Smooth muscle cell (in vitro differentiated cells): ENCODE data around the gene HLA-DMA. TPM values are rescaled to one million over a fixed set of nuclear protein-coding genes. Genes with fewer than 3 reads are reported as not detected.

ENCODE experiments used
- DNase-seq: peaks from one replicate; lab custom pipeline; 2025; ENCODE audit not compliant: unreplicated experiment; lab: John Stamatoyannopoulos, UW
- H2AFZ ChIP-seq: fragments of 200-600 bp; sonication (generic); 2 replicates; pipeline ENCODE4 v1.6.0; 2016; ENCODE audit warnings: antibody characterized with exemption, low read depth, mild to moderate bottlenecking
- H3F3A ChIP-seq: fragments of 200-600 bp; sonication (generic); 2 replicates; pipeline ENCODE4 v1.6.0; 2017; ENCODE audit warnings: antibody characterized with exemption, low read depth
- H3K27ac ChIP-seq: fragments of 200-600 bp; sonication (generic); 2 replicates; pipeline ENCODE4 v1.5.1; 2016; ENCODE audit warnings: low read depth, mild to moderate bottlenecking
- H3K27me3 ChIP-seq: fragments of 200-600 bp; sonication (generic); 2 replicates; pipeline ENCODE4 v1.6.1; 2016; ENCODE audit warnings: low read depth, mild to moderate bottlenecking
- H3K36me3 ChIP-seq: fragments of 200-600 bp; sonication (generic); 2 replicates; pipeline ENCODE4 v1.5.1; 2016; ENCODE audit warnings: low read depth
- H3K4me1 ChIP-seq: fragments of 200-600 bp; sonication (generic); 2 replicates; pipeline ENCODE4 v1.5.1; 2016; ENCODE audit warnings: low read depth
- H3K4me2 ChIP-seq: fragments of 200-600 bp; sonication (generic); 2 replicates; pipeline ENCODE4 v1.6.0; 2016; ENCODE audit warnings: mild to moderate bottlenecking
- H3K4me3 ChIP-seq: fragments of 200-600 bp; sonication (generic); 2 replicates; pipeline ENCODE4 v1.5.1; 2016; ENCODE audit warnings: mild to moderate bottlenecking
- H3K79me2 ChIP-seq: fragments of 200-600 bp; sonication (generic); 2 replicates; pipeline ENCODE4 v1.6.0; 2016; ENCODE audit warnings: low read depth, mild to moderate bottlenecking
- H3K9ac ChIP-seq: fragments of 200-600 bp; sonication (generic); 2 replicates; pipeline ENCODE4 v1.6.0; 2016; ENCODE audit warnings: low read depth
- H3K9me3 ChIP-seq: fragments of 200-600 bp; sonication (generic); replicated peaks from 2 replicates; pipeline ENCODE4 v1.5.1; 2016; ENCODE audit warnings: low read depth
- H4K20me1 ChIP-seq: fragments of 200-600 bp; sonication (generic); 2 replicates; pipeline ENCODE4 v1.6.0; 2016; ENCODE audit warnings: low read depth
- CTCF ChIP-seq: fragments of 200-600 bp; sonication (generic); IDR thresholded peaks from 2 replicates; pipeline ENCODE4 v1.5.1; 2017; ENCODE audit warnings: borderline replicate concordance, mild to moderate bottlenecking, antibody characterized with exemption; ENCODE audit not compliant: insufficient read depth, poor library complexity, severe bottlenecking
- WGBS: methylation state at CpG from one replicate; pipeline ENCODE4 v1.1.7; 2016; ENCODE audit warnings: low lambda C conversion rate; 5-methylcytosine and 5-hydroxymethylcytosine counted together
- polyA plus RNA-seq: library from polyadenylated mRNA; unstranded; fragments of >200 nt; fragmentation: Nextera tagmentation; extraction: Ambion mirVana; gene quantifications from 2 replicates; pipeline ENCODE4 v1.2.1, GENCODE V29; 2016
- total RNA-seq: library from RNA; depleted of rRNA; stranded (reverse); fragments of >200 nt; gene quantifications from 2 replicates; pipeline ENCODE4 v1.2.3, GENCODE V29; 2014

HLA-DMA gene
- total and polyA plus RNA-seq, 2 experiments from 2014 or later = 3.1 to 4.0 TPM

GRCh38 chr6:32954986-32955802 lies 2.3 kb upstream of the HLA-DMA start:
- Histone ChIP-seq H3K79me2 (no peaks in the 10 kb centered on the region), H3K4me3 (no peak overlapping the region), H3K9me3 (no peaks in the 10 kb centered on the region), H3K36me3 (no peaks in the 10 kb centered on the region), H3K27ac (no peak overlapping the region), H3K4me2 (no peak overlapping the region), H2AFZ (no peak overlapping the region), H3F3A (no peaks in the 10 kb centered on the region), H3K27me3 (no peaks in the 10 kb centered on the region), H4K20me1 (no peaks in the 10 kb centered on the region), H3K9ac (no peak overlapping the region), H3K4me1 (no peaks in the 10 kb centered on the region)
- no peak for DNase-seq
- 44% methylated on average over 3 of the region's 3 CpGs for WGBS
- peak; percentile 20 for TF ChIP-seq CTCF

- H3K4me3 ChIP-seq = no peak overlapping the region
- no peak overlapping the region for H2AFZ ChIP-seq
- no peak overlapping the region for H3K4me2 ChIP-seq
- TF ChIP-seq CTCF = no peak
- no peak overlapping the region for H3K9ac ChIP-seq
- no peaks in the 10 kb centered on the region for H3K9me3 ChIP-seq
- WGBS = 71% methylated on average over 4 of the region's 4 CpGs
- no peaks in the 10 kb centered on the region for H3K79me2 ChIP-seq
- no peak for DNase-seq
- H3K4me1 ChIP-seq = no peaks in the 10 kb centered on the region
- no peaks in the 10 kb centered on the region for H3F3A ChIP-seq
- H3K36me3 ChIP-seq = no peaks in the 10 kb centered on the region
- H3K27me3 ChIP-seq = no peaks in the 10 kb centered on the region
- H4K20me1 ChIP-seq = no peaks in the 10 kb centered on the region
- H3K27ac ChIP-seq = no peak overlapping the region
These were observed 1.4 kb upstream of the HLA-DMA start for GRCh38 chr6:32954267-32954666.

- H3K36me3 ChIP-seq = no peaks in the 10 kb centered on the region
- WGBS = 87% methylated on average over 4 of the region's 4 CpGs
- no peak overlapping the region for H3K27ac ChIP-seq
- no peaks in the 10 kb centered on the region for H3K79me2 ChIP-seq
- H4K20me1 ChIP-seq = no peaks in the 10 kb centered on the region
- H3K4me1 ChIP-seq = no peaks in the 10 kb centered on the region
- no peak overlapping the region for H3K4me2 ChIP-seq
- no peak overlapping the region for H2AFZ ChIP-seq
- no peak for TF ChIP-seq CTCF
- H3K9ac ChIP-seq = no peak overlapping the region
- H3F3A ChIP-seq = no peaks in the 10 kb centered on the region
- no peak for DNase-seq
- H3K27me3 ChIP-seq = no peaks in the 10 kb centered on the region
- H3K9me3 ChIP-seq = no peaks in the 10 kb centered on the region
- H3K4me3 ChIP-seq = no peak overlapping the region
These were observed 878 bp upstream of the HLA-DMA start for GRCh38 chr6:32953775-32954174.

- no peaks in the 10 kb centered on the region for H3K36me3 ChIP-seq
- TF ChIP-seq CTCF = no peak
These were observed 2.4 kb downstream of the HLA-DMA start for GRCh38 chr6:32950449-32950848.

More at GRCh38 chr6:32950449-32950848, 2.4 kb downstream of the HLA-DMA start:
- no peak for DNase-seq
- no peaks in the 10 kb centered on the region for H3F3A ChIP-seq
- H3K27me3 ChIP-seq = peaks cover 3% of the 10 kb centered on the region
- no peaks in the 10 kb centered on the region for H3K79me2 ChIP-seq
- no peak overlapping the region for H3K27ac ChIP-seq
- H3K4me3 ChIP-seq = no peak overlapping the region
- H4K20me1 ChIP-seq = no peaks in the 10 kb centered on the region
- no peak overlapping the region for H2AFZ ChIP-seq
- H3K4me2 ChIP-seq = no peak overlapping the region
- no peaks in the 10 kb centered on the region for H3K9me3 ChIP-seq
- no peaks in the 10 kb centered on the region for H3K4me1 ChIP-seq
- WGBS = 91% methylated on average over 8 of the region's 8 CpGs
- H3K9ac ChIP-seq = no peak overlapping the region
